ENCODE results near the gene ABCC1. TPM values are rescaled to one million over a fixed set of nuclear protein-coding genes. Genes with fewer than 3 reads are reported as not detected.

The ABCC1 gene
- total RNA-seq, 1 experiment from 2014 or later, result 25.0 TPM

GRCh38 chr16:16131204-16131603 lies 181.8 kb downstream of the ABCC1 start:
- intact Hi-C loops (cut with micrococcal nuclease; ENCODE audit: unreplicated experiment), result no loop called here
- CTCF ChIA-PET, result no interaction called here
- Histone ChIP-seq H3K4me3 (ENCODE audit: low read depth, low read length, poor library complexity, severe bottlenecking) (no peak overlapping the region), H3K9me3 (ENCODE audit: low read depth, low read length, poor library complexity, severe bottlenecking) (no peaks in the 10 kb centered on the region), H3K27me3 (replicated peaks; ENCODE audit: insufficient read depth, low read depth, low read length, poor library complexity) (no peaks in the 10 kb centered on the region), H3K4me1 (ENCODE audit: insufficient read depth, low read length, poor library complexity, severe bottlenecking) (no peaks in the 10 kb centered on the region), H3K36me3 (ENCODE audit: insufficient read depth, low read length, poor library complexity, severe bottlenecking) (no peaks in the 10 kb centered on the region), H3K27ac (ENCODE audit: low read depth, low read length, poor library complexity, severe bottlenecking) (no peak overlapping the region)
- POLR2A ChIA-PET (ENCODE audit: low non-redundant PET), result no interaction called here
- TF ChIP-seq EZH2 (IDR thresholded peaks at IDR 0.05; ENCODE audit: borderline replicate concordance, low read depth, low read length, poor library complexity, severe bottlenecking) (no peak), CTCF (conservative IDR thresholded peaks at IDR 0.05; ENCODE audit: low read depth, low read length) (no peak)
- no TSS peak for BruUV-seq (replicated peaks)
- no peak for DNase-seq (ENCODE audit: low spot score)

- POLR2A ChIA-PET (ENCODE audit: low non-redundant PET), result no interaction called here
- Histone ChIP-seq H3K9me3 (ENCODE audit: low read depth, low read length, poor library complexity, severe bottlenecking) (no peaks in the 10 kb centered on the region), H3K36me3 (ENCODE audit: insufficient read depth, low read length, poor library complexity, severe bottlenecking) (peaks cover 2% of the 10 kb centered on the region), H3K4me1 (ENCODE audit: insufficient read depth, low read length, poor library complexity, severe bottlenecking) (no peaks in the 10 kb centered on the region), H3K4me3 (ENCODE audit: low read depth, low read length, poor library complexity, severe bottlenecking) (no peak overlapping the region), H3K27me3 (replicated peaks; ENCODE audit: insufficient read depth, low read depth, low read length, poor library complexity) (no peaks in the 10 kb centered on the region), H3K27ac (ENCODE audit: low read depth, low read length, poor library complexity, severe bottlenecking) (no peak overlapping the region)
- no peak for DNase-seq (ENCODE audit: low spot score)
- intact Hi-C loops (cut with micrococcal nuclease; ENCODE audit: unreplicated experiment), result no loop called here
- TF ChIP-seq CTCF (conservative IDR thresholded peaks at IDR 0.05; ENCODE audit: low read depth, low read length), result no peak
- TF ChIP-seq EZH2 (IDR thresholded peaks at IDR 0.05; ENCODE audit: borderline replicate concordance, low read depth, low read length, poor library complexity, severe bottlenecking), result no peak
- CTCF ChIA-PET, result no interaction called here
- no TSS peak for BruUV-seq (replicated peaks)
These were observed 182.2 kb downstream of the ABCC1 start for GRCh38 chr16:16131659-16132058.

GRCh38 chr16:16133943-16134604 lies 184.7 kb downstream of the ABCC1 start:
- ChIA-PET CTCF (no interaction called here), POLR2A (ENCODE audit: low non-redundant PET) (no interaction called here)
- no peak for TF ChIP-seq EZH2 (IDR thresholded peaks at IDR 0.05; ENCODE audit: borderline replicate concordance, low read depth, low read length, poor library complexity, severe bottlenecking)
- H3K9me3 ChIP-seq (ENCODE audit: low read depth, low read length, poor library complexity, severe bottlenecking), result no peaks in the 10 kb centered on the region
- intact Hi-C loops (cut with micrococcal nuclease; ENCODE audit: unreplicated experiment), result no loop called here
- no peaks in the 10 kb centered on the region for H3K27me3 ChIP-seq (replicated peaks; ENCODE audit: insufficient read depth, low read depth, low read length, poor library complexity)
- H3K4me1 ChIP-seq (ENCODE audit: insufficient read depth, low read length, poor library complexity, severe bottlenecking), result no peaks in the 10 kb centered on the region
- H3K27ac ChIP-seq (ENCODE audit: low read depth, low read length, poor library complexity, severe bottlenecking), result no peak overlapping the region
- DNase-seq (ENCODE audit: low spot score), result no peak
- peaks cover 9% of the 10 kb centered on the region for H3K36me3 ChIP-seq (ENCODE audit: insufficient read depth, low read length, poor library complexity, severe bottlenecking)
- no TSS peak for BruUV-seq (replicated peaks)
- H3K4me3 ChIP-seq (ENCODE audit: low read depth, low read length, poor library complexity, severe bottlenecking), result no peak overlapping the region

GRCh38 chr16:16136588-16136987 lies 187.2 kb downstream of the ABCC1 start:
- Histone ChIP-seq H3K27me3 (replicated peaks; ENCODE audit: insufficient read depth, low read depth, low read length, poor library complexity) (no peaks in the 10 kb centered on the region), H3K36me3 (ENCODE audit: insufficient read depth, low read length, poor library complexity, severe bottlenecking) (peaks cover 12% of the 10 kb centered on the region), H3K4me3 (ENCODE audit: low read depth, low read length, poor library complexity, severe bottlenecking) (no peak overlapping the region), H3K9me3 (ENCODE audit: low read depth, low read length, poor library complexity, severe bottlenecking) (no peaks in the 10 kb centered on the region), H3K27ac (ENCODE audit: low read depth, low read length, poor library complexity, severe bottlenecking) (no peak overlapping the region), H3K4me1 (ENCODE audit: insufficient read depth, low read length, poor library complexity, severe bottlenecking) (no peaks in the 10 kb centered on the region)
- intact Hi-C loops (cut with micrococcal nuclease; ENCODE audit: unreplicated experiment), result no loop called here
- CTCF ChIA-PET, result no interaction called here
- TF ChIP-seq CTCF (conservative IDR thresholded peaks at IDR 0.05; ENCODE audit: low read depth, low read length) (no peak), EZH2 (IDR thresholded peaks at IDR 0.05; ENCODE audit: borderline replicate concordance, low read depth, low read length, poor library complexity, severe bottlenecking) (no peak)
- DNase-seq (ENCODE audit: low spot score), result no peak
- no TSS peak for BruUV-seq (replicated peaks)
- POLR2A ChIA-PET (ENCODE audit: low non-redundant PET), result no interaction called here
